NCI-H510A treated with DMSO at 0.1 percent for 48 hours (cell line): ENCODE measurements around the gene PPFIBP2.

Experiments used
- DNase-seq: peaks from one replicate; lab custom pipeline; 2025; lab: John Stamatoyannopoulos, UW

PPFIBP2 gene

GRCh38 chr11:7603031-7603781, 89.4 kb downstream of the PPFIBP2 start:
- DNase-seq, result no peak

DNA sequence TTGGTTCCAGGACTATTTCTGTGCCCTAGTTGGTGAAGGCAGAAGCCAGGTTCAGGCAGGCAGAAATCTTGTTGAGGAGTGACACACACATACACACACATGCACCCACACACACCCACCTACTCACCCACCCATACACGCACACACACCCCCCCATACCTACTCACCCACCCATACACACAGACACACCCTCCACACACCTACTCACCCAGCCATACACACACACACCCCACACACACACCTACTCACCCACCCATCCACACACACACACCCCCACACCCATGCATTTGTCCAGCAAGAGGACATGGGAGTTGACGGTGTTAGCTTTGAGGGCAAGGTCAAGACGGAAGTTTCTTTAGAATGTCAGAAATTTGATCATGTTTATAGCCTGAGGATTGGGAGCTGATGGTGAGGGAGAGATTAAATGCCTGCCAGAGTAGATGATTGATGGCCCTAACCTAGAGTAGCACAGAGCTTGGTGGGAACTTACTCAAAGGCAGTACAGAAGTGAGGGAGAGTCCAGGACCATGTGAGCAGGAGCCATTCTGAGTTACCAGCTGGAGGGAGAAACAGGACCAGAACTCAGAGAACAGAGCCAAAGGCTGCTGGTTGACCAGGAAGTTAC, 90.6 kb downstream of the PPFIBP2 start:
- no peak for DNase-seq

- DNase-seq, result no peak
Measured at GRCh38 chr11:7605186-7605943, 91.6 kb downstream of the PPFIBP2 start.

GRCh38 chr11:7606496-7606895, 92.7 kb downstream of the PPFIBP2 start:
- no peak for DNase-seq

GRCh38 chr11:7609015-7609414, 95.2 kb downstream of the PPFIBP2 start:
- DNase-seq, result no peak

DNA sequence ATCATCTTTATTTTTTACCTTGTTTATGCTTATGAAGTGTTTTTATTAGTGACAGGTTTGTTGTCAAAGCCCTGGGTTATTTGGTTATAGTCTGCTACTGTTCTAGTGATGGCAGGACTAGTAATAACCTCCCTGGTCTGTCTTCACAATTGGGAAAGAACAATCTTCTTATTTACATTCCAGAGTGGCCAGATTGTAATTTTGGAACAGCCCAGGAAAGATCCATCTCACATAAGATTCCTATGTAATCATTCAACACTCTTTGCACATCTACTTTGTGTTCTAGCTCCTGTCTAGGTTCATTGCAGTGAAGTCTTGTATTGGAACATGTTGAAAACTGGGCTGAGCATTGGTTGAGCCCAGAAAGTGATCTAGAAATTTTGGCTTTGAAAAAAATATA, 95.7 kb downstream of the PPFIBP2 start:
- no peak for DNase-seq

DNA sequence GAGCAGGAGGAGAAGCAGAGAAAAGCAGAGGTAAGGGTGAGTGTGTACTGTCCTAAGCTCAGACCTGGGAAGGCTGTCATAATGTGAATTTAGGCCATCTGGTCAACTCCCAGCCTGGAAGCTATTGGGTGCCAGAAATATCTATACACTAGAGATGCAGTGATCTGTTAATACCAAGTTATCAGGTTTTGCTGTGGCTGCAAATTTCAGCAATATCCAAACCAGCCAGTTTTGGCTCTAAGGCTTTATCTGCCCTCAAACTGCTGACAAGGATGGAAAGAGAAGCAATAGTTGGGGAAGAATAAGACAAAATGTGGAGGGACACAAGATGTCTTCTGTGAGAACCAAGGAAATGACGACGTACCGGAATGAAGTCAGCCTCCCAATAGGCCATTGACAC, 96.6 kb downstream of the PPFIBP2 start:
- no peak for DNase-seq

DNA sequence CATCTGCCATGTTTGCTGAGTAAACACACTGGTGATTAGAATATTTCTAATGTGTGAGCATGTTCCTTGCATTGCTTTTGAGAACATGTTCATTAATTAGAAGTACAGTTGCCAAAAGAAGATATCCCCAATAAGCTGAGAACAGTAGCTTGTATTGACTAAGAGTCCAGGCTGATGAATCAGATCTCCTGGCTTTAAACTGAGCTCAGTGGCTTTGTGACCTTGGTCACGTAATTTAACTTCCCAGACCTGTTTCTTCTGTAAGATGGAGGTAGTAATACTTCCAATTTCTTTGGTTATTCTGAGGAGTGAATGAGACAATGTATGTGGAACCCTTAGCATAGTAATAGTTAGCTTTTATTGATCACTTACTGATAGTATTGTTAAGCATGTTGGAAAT, 97.6 kb downstream of the PPFIBP2 start:
- DNase-seq, result no peak

GRCh38 chr11:7612056-7612660, 98.4 kb downstream of the PPFIBP2 start:
- no peak for DNase-seq

DNA sequence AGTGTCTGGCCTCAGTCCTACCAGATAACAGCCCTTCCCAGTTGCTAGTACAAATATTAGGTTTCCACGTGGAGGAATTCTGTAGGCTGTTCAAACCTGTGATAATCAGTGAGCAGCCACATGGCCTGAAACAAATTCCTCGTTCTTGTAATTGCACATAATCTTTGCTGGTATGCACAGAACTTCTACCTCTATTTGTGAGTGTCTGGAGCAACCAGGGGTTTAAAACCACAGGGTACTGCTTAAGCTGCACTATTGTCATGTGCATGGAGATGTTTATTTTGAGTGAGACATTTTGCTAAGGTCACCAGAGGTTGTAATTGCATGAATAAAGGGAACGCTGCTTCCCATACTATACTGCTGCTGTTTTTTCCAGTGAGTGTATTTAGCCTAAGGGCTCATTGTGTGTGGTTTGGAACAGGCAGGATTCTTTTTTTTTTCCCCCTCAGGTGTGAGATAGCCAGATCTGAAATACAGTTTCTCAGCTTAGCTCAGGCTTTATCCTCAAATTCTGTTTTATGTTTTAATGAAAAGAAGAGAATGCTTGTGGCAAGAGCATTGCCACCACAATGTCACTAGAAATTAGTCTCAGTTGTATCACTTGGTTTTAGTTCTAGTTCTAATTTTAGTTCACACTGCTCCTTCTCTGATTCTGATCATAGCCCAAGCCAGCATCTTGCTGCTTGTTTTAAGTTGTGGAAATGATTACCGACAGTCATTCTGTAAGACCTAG, 99.0 kb downstream of the PPFIBP2 start:
- no peak for DNase-seq

DNA sequence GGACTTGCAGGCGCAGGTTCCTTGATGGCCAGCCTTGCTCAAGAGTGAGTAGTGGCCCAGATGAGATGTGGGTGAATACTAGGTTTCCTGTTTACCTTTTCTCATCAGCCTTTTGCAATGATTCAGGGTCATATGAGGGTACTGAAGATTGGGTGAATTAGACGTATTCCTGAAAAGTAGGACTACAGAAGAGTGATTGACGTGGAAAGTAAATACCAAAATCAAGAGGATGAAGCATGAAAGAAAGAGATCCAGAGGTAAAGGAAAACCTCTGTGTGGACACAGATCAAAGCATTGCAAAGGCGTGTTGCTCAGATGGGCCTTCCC, 99.6 kb downstream of the PPFIBP2 start:
- DNase-seq, result no peak

GRCh38 chr11:7614656-7615055, 100.9 kb downstream of the PPFIBP2 start:
- DNase-seq, result no peak

DNA sequence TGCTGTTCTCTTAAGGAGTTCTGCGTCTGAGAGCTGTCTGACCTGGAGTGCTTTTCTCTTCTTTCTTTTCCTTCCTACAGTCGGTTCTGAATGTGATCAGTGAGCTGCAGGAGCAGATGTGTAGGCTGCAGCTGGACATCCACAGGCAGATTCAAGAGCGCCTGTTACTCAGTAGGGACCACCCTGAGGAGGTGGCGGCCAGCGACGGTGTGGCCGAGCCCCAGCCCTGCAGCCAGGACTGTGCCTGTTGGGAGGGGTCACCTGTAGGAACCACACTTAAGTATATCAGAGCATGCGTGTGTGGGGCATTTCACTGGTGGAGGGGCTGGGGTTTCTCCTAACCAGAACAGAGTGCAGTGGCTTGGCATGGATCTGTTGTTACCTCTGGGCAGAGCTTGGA, 103.2 kb downstream of the PPFIBP2 start:
- DNase-seq, result no peak

DNA sequence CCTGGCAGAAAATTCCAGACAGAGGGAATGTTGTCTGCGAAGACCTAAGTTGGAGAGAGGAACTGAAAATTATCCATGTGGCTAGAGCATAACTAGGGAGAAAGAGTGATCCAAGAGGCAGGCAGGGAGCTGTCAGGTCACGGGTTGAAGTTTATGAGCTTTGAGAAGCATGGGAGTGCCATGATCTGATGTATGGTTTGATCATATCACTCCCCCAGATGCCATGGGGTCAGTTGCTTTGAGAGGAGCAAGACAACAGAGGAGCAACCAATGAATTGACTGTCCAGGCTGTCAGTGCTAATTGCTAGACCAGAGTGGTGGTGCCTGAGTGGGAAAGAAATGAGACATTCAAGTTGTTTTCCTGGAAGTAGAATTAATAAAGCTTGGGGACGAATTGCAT, 105.5 kb downstream of the PPFIBP2 start:
- DNase-seq, result no peak

- DNase-seq, result no peak
Measured at GRCh38 chr11:7621090-7621489, 107.3 kb downstream of the PPFIBP2 start.

DNA sequence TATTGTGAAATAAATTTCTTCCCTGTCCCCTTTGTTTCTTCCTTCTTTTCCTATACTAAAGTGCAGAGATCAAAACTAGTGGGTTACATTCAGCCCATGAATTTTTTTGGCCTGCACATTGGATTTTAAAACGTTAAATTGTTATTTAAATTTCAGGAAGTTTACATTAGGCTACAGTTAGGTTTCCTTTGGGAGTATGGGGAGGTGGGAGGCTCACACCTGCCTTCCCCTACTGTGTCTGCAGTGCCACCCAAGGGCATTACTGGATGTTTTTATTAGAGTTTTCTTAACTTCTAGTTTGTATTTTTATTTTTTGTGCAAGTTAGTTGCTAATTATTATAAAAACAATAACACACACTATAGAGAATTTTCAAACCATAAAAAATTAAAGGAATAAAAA, 107.8 kb downstream of the PPFIBP2 start:
- DNase-seq, result no peak

- no peak for DNase-seq
Measured at GRCh38 chr11:7622721-7623120, 108.9 kb downstream of the PPFIBP2 start.

DNA sequence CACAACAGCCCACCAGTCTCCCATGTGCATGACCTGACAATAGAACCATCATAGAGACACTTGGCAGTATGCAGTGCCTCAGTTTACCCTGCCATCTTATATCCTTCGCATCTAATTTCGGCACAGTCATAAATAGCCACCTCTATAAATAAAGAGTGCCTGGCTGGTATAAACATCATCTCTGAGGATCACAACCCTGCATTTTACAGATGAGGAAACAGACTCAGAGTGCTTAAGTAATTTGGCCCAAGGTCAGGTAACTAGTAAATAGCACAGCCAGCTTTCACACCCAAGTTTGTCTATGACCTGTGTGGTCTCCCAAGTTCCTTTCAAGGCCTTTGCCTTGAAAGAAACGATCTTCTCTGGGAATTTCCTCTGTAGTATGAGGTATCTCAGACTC, 114.9 kb downstream of the PPFIBP2 start:
- DNase-seq, result no peak

DNA sequence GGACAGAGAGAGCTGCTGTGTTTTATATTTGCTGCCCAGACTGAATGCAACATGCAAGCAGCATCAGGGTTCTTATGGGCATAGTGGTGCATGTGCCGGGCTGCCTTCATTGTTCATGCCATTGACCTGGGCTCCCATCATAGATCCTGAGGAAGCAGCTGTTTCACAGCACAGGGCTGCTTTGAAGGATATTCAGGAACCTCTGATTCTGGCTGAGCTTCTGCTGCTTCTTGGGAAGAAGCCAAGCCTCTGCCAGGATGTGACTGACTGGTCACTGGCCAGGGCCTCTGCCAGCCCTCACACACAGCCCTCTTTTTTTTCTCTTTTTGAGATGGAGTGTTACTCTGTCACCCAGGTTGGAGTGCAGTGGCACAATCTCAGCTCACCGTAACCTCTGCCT, 116.2 kb downstream of the PPFIBP2 start:
- no peak for DNase-seq

DNA sequence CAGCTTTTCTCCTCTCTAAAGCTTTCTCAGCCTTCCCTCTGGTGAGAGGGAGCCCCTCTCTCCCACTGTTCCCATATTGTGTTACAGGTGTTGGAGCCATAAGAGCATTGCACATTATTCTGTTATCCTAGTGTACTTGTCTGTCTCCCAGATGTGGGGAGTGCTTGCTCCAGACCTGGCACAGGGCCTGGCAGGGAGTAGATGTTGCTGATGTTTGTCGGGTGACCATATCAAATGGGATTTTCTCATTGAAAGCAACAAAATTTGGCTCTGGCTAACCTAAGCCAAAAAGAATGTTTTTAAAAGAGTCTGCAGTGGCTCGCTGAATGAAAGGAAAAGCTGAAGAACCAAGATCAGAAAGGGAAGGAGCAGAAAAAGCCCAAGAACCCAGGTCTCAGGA, 118.4 kb downstream of the PPFIBP2 start:
- no peak for DNase-seq

GRCh38 chr11:7635137-7635536, 121.3 kb downstream of the PPFIBP2 start:
- DNase-seq, result no peak

DNA sequence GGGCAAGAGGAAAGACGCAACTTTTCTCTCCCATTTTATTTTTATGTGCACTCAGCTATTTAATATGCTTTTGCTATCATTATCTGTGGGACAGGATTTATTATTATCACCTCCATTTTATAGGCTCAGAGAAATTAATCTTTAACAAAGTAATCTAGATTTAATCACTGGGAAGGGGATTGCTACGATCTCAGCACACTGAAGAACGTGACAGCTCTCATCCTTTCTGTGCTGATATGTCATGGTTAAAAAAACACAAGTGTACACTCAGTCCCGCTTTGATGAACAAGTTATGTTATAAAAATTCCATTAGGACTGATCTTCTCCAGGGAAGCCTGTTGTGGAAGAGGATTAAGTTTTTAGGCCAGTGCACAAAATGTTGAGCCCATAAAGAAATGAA, 121.9 kb downstream of the PPFIBP2 start:
- no peak for DNase-seq
